SU-DHL-6 (cell line): Measurements from ENCODE around the gene CSF3R.

Experiments used
- CTCF ChIP-seq: fragments of 200-600 bp; sonication (generic); IDR thresholded peaks from one replicate; pipeline ENCODE4 v1.5.1; 2017; ENCODE audit warnings: antibody characterized with exemption, mild to moderate bottlenecking, low read length, moderate library complexity; ENCODE audit not compliant: insufficient read depth, poor library complexity, severe bottlenecking
- EZH2phosphoT487 ChIP-seq: fragments of 200-600 bp; sonication (generic), shearing (Covaris generic); conservative IDR thresholded peaks from 2 replicates; pipeline ENCODE4 v1.6.1; 2018; ENCODE audit warnings: mild to moderate bottlenecking, antibody characterized with exemption, low read length, moderate library complexity, mixed read lengths

GRCh38 chr1:36524359-36525062 lies 41.8 kb upstream of the CSF3R start:
- no peak for TF ChIP-seq CTCF
- no peak for TF ChIP-seq EZH2phosphoT487
